NCI-H146 (cell line): ENCODE measurements around the gene ZBTB32.
A peak's percentile ranks its signal among the peaks of the same experiment; 100 is the strongest.

Source experiments
- DNase-seq: peaks from one replicate; lab custom pipeline; 2025; lab: John Stamatoyannopoulos, UW

ZBTB32 gene

DNA sequence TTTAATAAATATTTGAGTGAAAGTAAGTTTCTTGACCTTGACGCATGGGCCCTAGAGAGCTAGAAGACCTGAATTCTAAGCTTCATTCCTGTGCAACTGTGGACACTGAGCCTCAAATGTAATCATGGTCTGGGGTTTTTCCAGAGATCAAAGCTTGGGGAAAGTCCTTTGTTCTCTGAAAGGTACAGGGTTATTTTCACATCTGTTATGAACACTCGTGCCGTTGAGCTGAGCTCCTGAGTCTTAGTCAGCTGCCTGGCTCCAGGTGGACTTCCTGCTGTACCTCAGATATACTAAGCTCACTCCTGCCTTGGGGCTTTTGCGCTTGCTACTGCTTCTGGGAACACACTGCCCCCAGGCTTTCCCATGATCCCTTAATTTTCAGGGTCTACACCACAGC is 7.5 kb upstream of the ZBTB32 start:
- no peak for DNase-seq

DNA sequence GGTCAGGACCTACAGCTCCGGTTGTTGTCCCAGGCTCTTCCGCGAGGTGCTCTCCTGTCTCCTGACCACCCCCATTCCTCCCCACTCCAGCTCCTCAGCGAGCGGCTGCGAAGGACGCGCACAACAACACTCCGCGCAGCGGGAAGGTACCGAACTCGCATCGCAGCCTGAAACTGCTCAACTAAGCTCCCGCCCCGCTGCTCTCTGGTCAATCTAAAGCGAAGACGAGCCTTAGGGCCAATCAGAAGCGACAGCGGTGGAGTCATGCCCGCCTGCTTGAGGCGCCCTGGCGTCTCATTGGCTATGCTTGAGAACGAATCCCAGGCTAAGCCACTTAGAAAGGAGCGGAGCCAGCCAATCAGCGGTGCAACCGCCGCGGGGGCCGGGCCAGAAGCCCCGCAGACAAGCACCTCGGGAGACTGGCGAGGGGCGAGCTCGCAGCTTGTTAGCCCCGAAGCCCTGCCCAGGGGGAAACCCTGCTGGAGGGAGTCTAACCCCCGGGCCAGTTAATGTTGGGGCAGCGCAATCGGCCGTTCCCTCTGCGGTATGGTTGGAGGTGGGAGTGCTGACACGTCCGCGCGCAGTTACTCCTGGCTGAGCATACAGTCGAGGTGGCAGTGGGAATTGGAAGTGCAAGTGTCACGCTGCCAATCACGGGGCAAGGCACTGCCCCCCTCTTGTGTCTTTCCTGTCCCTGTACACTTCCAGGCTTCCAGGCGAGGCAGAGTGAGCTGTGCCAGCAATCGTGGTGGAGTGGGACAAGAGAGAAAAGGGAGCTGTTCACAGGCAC is 1.9 kb upstream of the ZBTB32 start:
- DNase-seq, result peak; percentile 98

DNA sequence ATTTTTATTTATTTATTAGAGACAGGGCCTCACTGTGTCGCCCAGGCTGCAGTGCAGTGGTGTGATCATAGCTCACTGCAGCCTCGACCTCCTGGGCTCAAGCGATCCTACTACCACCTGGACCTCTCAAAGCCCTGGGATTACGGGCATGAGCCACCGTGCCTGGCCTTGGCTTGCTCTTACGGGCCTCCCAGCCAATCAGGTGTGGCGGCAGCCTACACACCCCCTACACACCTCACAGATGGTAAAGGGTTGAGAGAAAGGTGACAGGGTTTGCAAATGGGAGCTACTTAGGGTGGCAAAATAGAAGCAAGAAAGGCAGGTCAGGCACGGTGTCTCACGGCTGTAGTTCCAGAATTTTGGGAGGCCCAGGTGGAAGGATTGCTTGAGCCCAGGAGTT is 1.0 kb upstream of the ZBTB32 start:
- DNase-seq, result no peak

DNA sequence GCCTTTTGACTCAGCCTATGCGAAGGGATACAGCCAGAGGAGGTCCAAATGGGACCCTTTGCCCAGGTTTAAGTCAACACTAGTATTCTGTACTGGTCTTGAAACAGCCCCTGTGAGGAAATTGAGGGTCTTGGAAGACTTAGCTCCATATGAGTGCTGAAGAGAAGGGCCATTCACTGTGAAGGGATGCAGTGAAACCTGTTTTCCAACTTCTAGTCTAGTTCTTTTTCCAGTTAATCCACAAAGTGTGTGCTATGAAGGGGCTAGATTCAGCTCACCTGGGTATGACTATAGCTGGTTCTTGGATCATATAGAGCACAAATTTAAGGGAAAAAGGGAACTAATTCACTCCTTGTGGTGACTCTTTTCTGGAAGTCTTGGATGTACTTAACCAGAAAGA is 4.0 kb downstream of the ZBTB32 start:
- DNase-seq, result no peak

DNA sequence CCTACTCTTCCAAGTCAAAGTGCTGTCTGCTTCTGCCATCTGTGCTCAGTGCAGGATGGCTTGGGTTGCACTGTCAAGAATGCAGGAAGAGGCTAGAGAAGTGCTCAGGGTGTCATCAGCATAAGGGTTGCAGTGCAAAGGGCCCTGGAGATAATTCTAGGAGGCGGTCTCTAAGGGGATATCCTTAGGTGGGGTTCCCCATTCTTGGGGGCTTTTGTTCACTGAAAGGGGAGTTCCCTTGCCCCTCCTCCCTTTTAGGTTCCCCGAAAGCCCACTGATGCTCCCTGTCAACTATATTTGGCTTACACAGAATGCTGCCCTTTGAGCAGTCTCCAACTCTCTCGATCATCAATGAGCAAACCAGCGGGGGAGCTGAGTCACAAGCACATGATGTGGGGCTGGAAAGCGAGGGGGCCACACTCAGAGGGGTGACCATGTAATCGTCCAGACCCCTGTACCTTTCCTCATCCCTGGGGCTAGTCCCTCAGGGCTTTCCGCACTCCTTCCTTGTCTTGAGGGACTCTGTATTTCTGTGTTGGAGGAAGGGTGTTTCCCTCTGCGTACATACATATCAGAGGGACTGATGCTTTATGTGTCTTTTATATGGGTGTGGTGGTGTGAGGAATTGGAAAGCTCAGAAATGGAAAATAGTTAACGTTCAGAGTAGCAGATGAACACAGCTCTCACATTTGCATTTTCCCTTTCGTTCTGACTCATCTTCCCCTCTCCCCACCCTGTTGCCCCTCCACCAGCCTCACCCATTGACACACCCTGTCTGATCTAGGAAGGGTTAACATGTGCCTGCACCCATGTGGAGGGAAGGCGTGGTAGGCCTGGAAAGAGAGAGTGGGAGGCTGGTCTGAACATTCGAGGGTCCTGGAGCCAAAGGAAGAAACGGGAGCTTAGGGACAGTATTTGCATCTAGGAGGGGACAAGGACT is 6.7 kb downstream of the ZBTB32 start:
- no peak for DNase-seq

DNA sequence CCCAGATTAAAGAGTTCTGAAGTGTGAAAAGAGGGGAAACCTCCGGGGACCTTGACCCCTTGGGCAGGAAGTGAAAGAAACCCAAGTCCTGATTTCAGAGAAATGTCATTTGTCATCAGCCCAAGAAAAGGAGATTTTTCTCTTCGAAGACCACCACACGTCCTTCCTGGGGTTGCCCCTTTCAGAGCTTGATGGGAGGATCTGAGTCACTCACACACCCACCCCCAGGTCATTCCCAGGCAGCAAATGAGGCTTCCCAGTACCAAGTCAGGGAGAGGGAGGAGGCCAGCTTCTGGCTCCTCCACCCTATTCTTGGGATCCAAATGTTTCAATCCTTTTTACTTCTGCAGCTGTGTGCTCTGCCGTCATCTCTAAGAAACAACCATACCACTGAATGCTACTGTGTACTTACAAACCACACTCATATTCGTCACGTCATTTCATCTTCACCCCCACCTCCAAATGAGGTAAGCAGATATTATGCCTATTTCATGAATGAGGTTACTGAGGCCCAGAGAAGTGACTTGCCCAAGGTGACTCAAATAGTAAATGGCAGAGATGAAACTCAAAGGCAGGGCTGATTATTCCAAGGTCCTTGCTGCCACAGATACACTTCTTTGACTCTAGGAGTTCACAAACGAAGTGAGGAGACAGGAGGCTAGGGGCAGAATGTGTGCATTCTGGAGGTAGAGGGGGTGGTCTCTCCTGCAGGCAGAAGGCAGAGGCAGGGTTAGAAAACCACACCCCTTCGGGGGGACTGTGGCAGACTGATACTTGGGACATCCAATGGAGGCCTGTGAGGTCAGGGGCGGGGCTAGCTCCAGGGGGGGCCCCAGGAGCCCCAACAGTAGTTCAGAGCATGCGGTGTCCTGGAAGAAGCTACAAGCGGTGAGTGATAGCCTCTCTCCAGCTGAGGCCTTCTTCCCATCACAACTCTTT is 8.5 kb downstream of the ZBTB32 start:
- DNase-seq, result no peak

DNA sequence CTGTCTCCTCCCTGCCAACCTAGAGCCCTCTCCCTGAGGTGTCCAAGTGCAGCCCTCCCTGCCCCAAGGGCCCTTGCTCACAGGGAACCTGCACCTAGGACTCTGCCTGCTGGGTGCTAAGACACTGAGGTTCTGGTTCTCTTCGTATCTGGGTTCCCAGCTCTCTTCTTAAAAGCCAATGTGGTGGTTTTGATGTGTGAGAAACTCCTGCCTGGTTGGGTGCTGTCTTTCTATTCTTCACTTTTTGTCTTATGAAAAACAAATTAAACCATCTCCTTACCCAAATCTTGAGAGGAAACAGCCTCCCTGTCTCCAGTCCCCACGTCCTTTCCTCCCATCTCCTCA is 9.1 kb downstream of the ZBTB32 start:
- no peak for DNase-seq

DNA sequence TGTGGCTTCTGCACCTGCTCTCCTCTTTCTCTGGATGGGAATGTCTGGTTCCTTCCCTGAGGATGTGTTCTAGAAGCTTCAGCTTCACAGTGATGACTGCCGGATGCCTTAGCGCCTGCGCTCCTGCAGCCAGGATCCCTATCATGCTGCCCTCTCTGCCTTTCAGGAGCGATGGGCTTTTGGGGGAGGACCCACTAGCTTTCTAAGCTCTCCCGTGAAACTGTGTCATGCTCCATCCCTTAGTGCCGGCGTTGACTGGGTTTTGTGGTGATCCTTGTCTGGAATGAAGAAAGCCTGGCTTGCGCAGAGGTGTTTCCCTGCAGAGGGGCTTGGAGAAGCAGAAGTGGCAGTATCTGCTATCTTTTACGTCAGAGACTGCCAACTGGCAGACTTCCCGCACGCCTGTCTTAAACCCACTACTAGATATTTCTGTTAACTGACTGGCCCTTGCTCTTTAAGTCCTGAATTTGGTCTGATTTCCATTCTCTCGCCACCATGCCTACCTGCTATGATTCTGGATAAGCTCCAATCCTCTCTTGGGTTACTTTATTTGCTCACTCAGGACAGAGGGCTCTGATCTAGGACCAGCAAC is 9.6 kb downstream of the ZBTB32 start:
- DNase-seq, result no peak

DNA sequence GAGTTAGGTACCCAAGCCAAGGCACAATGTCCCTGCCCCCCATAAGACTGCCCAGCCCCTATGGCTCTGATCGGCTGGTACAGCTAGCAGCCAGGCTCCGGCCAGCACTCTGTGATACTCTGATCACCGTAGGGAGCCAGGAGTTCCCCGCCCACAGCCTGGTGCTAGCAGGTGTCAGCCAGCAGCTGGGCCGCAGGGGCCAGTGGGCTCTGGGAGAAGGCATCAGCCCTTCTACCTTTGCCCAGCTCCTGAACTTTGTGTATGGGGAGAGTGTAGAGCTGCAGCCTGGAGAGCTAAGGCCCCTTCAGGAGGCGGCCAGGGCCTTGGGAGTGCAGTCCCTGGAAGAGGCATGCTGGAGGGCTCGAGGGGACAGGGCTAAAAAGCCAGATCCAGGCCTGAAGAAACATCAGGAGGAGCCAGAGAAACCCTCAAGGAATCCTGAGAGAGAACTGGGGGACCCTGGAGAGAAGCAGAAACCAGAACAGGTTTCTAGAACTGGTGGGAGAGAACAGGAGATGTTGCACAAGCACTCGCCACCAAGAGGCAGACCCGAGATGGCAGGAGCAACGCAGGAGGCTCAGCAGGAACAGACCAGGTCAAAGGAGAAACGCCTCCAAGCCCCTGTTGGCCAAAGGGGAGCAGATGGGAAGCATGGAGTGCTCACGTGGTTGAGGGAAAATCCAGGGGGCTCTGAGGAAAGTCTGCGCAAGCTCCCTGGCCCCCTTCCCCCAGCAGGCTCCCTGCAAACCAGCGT is 10.4 kb downstream of the ZBTB32 start:
- DNase-seq, result peak; percentile 67

DNA sequence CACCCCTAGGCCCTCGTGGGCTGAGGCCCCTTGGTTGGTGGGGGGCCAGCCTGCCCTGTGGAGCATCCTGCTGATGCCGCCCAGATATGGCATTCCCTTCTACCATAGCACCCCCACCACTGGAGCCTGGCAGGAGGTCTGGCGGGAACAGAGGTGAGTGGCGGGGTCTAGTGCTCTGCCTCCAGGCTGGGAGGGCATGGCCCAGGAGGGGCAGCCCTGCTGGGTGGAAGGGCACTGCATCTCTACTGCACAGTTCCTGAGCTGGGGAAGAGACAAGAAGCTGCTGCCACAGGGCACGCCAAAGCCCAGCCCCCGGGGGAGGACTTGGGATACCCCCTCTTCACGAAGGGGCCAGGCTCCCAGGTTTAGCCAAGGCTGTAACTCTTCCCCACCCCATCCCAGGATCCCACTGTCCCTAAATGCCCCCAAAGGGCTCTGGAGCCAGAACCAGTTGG is 11.0 kb downstream of the ZBTB32 start:
- no peak for DNase-seq

DNA sequence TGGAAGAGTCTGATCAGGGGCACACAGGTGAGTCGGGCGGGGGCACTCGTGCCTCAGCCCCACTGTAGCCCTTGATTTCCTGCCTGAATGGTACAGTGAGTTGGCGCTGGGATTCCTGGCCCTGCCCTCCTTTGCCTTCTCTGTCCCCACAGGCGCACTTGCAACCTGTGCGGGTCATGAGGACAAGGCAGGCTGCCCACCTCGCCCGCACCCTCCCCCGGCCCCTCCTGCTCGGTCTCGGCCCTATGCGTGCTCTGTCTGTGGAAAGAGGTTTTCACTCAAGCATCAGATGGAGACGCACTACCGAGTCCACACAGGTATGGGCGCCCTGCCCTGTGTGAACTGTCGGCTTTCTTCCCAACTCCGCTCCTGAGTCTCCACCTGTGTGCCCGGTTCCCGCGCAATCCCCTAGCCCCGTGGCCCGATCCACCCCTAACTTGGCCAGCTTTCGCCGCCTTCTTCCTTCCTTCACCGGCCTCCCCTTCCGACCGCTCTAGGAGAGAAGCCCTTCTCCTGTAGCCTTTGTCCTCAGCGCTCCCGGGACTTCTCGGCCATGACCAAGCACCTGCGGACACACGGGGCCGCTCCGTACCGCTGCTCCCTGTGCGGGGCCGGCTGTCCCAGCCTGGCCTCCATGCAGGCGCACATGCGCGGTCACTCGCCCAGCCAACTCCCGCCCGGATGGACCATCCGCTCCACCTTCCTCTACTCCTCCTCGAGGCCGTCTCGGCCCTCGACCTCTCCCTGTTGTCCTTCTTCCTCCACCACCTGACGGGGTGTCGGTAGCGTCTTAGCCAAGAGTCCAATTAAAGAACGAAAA is 11.8 kb downstream of the ZBTB32 start:
- DNase-seq, result peak; percentile 79

DNA sequence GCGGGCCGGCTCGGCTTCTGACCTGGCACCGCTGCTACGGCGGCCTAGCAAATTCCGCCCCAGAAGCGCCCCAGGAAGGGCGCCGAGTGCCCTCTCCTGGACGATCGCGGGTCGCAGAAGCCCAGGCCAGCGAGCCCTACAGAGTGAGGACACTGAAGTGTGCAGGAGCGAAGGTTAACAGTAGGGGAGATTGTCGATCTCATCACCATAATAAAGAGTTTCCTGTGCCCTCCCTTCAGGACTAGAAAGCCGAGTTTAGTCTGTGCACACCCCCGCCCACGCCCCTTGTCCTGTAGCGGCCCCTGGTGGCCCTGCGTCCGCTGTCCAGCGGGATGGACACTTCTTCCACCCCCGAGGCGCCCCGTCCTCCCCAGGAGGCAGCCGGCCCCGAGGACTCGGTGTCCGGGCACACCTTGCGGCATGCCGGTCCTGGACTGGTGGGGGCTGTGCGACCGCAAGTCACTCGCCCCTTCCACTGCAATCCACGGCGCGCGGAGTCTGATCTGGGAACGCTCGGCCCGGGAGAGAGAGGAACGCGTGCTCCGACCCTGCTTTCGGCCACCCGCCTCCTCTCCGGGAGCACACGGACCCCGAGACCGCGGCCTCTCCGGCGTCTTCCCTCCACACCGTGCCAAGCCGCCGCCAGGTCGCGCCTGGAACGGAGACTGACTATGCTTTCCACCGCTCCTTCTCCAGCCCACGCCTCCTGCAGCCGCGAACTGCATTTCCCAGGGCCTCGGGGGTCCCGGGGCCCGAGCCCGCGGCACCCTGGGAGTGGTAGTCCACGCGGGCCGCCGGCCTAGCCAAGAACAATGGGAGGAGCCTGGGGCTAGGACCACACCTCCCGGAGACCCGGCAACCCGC is 12.7 kb downstream of the ZBTB32 start:
- peak; percentile 98 for DNase-seq

DNA sequence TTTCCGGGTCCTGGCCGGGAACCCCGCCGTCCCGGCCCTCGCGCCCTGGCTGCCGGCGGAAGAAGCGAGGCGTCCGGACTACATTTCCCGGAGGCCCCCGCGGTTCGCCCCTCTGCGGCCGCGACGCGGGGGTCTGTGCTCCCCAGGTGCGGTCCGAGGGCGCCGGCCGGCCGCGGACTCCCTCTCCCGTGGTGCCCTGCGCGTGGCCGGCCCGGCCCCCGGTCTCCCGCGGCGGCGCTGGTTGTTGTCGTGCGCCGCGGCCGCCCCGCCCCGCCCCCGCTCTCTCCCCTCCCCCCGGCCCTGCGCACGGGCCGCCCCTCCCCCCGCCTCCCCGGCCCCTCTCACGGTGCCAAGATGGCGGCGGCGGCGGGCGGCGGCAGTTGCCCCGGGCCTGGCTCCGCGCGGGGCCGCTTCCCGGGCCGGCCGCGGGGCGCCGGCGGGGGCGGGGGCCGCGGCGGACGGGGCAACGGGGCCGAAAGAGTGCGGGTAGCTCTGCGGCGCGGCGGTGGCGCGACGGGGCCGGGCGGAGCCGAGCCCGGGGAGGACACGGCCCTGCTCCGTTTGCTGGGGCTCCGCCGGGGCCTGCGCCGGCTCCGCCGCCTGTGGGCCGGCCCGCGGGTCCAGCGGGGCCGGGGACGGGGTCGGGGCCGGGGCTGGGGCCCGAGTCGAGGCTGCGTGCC is 13.4 kb downstream of the ZBTB32 start, which contains the start of gene KMT2B:
Gene KMT2B (plus strand): TSS at position 339 of the 680 bp plus-strand sequence. CDS start 16 bp downstream, at position 355.
- no peak for DNase-seq

DNA sequence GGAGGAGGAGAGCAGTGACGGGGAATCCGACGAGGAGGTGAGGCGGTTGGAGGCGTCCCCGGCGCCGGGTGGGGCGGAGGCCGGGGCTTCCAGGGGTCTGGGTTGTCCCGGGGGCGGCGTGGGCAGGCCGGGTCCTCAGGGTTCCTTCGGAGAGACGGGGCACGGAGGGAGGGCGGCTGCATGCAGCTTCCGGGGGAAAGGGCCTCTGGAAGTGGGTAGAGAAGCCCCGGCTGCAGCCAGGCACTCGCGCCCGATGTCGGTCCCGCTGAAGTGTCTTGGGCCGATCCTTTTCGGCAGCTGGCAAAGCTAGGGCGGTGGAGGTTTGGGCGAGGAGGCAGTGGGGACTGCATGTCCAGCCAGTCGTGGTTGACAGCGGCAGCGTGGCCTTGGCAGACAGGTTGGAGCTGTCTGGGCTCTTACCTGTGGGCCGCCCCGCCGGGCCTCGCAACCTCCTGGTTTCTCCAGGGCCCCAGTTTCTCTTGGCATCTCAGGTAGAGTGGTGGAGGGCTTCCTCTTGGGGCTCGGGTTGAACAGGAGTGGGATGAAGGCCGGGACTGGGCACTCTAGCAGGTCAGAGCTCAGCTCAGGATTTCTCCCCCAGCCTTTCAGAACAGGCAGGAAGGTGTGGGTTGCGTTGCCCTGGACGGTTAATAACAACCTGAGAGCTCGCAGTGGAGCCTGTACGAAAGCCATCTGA is 14.1 kb downstream of the ZBTB32 start:
- DNase-seq, result peak; percentile 46

DNA sequence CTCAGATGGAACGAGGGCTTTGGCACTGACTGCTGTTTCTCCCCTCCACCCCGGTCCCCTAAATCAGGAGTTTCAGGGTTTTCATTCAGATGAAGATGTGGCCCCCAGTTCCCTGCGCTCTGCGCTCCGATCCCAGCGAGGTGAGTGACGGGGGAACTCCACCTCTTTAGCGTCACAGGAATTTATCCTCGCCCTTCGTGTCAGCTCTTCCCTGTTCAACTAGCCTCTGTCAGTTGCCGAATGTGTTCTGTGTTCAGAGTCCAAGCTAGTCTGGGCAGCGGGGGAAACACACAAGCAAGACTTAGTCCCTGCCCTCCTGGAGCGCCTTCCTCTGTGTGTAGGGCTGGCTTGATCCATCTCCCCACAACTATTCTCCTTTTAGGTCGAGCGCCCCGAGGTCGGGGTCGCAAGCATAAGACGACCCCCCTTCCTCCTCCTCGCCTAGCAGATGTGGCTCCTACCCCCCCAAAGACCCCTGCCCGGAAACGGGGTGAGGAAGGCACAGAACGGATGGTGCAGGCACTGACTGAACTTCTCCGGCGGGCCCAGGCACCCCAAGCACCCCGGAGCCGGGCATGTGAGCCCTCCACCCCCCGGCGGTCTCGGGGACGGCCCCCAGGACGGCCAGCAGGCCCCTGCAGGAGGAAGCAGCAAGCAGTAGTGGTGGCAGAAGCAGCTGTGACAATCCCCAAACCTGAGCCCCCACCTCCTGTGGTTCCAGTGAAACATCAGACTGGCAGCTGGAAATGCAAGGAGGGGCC is 15.2 kb downstream of the ZBTB32 start:
- no peak for DNase-seq

DNA sequence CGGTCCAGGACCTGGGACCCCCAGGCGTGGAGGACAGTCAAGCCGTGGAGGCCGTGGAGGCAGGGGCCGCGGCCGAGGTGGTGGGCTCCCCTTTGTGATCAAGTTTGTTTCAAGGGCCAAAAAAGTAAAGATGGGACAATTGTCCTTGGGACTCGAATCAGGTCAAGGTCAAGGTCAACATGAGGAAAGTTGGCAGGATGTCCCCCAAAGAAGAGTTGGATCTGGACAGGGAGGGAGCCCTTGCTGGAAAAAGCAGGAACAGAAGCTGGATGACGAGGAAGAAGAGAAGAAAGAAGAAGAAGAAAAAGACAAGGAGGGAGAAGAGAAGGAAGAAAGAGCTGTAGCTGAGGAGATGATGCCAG is 15.8 kb downstream of the ZBTB32 start:
- no peak for DNase-seq

DNA sequence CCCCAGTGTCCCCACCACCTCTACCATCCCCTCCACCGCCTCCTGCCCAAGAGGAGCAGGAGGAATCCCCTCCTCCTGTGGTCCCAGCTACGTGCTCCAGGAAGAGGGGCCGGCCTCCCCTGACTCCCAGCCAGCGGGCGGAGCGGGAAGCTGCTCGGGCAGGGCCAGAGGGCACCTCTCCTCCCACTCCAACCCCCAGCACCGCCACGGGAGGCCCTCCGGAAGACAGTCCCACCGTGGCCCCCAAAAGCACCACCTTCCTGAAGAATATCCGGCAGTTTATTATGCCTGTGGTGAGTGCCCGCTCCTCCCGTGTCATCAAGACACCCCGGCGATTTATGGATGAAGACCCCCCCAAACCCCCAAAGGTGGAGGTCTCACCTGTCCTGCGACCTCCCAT is 16.3 kb downstream of the ZBTB32 start:
- DNase-seq, result no peak
